ENCODE measurements around the gene GASK1A.
A peak's percentile ranks its signal among the peaks of the same experiment; 100 is the strongest.

Gene GASK1A

DNA sequence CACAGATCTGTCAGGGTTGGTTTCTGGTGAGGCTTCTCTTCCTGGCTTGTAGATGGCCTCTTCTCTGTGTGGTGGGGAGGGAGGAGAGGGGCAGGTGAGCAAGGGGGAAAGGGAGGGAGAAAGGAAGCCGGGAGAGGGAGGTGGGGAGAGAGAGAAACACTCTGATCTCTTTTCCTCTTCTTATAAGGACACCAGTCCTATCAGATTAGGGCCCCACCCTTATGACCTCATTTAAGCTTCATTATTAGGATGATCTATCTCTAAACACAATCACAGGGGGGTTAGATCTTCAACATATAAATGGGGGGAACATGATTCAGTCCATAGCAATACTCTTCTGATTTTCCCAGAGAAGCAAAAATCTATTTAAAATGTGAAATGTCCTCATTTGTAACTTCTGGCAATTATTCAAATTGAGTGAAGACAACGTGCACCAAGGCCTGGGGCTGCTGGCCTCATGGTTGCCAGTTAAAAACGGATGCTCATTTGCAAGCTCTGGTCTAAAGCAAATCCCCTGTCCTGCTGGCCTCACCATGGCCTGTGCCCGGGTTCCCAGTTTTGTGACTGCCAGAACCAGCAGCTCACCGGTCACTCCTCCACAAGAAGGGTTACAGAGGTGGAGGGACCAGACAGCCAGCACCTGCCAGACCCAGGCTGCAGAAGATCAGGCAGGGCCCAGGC, 118.4 kb downstream of the GASK1A start:
- no peak for TF ChIP-seq ZNF274 (IDR thresholded peaks at IDR 0.05; ENCODE audit: low read depth, low read length)
- H3K4me3 ChIP-seq (ENCODE audit: low read length), result no peak overlapping the region

- H3K4me3 ChIP-seq (ENCODE audit: low read length), result no peak overlapping the region
- no peak for TF ChIP-seq ZNF274 (IDR thresholded peaks at IDR 0.05; ENCODE audit: low read depth, low read length)
Observed at GRCh38 chr3:43098761-43099160, 119.7 kb downstream of the GASK1A start.

- TF ChIP-seq ZNF274 (IDR thresholded peaks at IDR 0.05; ENCODE audit: low read depth, low read length), result no peak
Observed at GRCh38 chr3:43102773-43103480, 123.8 kb downstream of the GASK1A start.

DNA sequence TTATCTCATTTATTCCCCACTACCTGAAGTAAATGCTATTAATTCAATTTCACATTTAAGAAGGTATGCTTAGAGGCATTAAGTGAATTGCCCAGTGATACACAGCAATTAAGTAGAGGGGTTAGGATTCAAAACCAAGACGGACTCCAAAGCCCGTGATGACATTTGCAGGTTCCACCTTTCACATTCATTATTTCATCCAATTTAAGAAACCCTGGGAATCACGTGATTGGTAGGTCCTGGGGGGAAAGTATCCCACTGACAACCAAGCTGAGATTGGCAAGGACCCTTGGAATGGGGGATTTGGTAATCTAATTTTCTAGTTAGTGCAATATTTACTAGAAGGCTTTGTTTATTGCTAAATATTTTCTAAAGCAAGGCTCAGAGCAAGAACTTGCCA, 124.9 kb downstream of the GASK1A start:
- H3K4me3 ChIP-seq (ENCODE audit: low read length), result no peak overlapping the region
- no peak for TF ChIP-seq ZNF274 (IDR thresholded peaks at IDR 0.05; ENCODE audit: low read depth, low read length)

More at GRCh38 chr3:43102773-43103480, 123.8 kb downstream of the GASK1A start:
- H3K4me3 ChIP-seq (ENCODE audit: low read length), result no peak overlapping the region

DNA sequence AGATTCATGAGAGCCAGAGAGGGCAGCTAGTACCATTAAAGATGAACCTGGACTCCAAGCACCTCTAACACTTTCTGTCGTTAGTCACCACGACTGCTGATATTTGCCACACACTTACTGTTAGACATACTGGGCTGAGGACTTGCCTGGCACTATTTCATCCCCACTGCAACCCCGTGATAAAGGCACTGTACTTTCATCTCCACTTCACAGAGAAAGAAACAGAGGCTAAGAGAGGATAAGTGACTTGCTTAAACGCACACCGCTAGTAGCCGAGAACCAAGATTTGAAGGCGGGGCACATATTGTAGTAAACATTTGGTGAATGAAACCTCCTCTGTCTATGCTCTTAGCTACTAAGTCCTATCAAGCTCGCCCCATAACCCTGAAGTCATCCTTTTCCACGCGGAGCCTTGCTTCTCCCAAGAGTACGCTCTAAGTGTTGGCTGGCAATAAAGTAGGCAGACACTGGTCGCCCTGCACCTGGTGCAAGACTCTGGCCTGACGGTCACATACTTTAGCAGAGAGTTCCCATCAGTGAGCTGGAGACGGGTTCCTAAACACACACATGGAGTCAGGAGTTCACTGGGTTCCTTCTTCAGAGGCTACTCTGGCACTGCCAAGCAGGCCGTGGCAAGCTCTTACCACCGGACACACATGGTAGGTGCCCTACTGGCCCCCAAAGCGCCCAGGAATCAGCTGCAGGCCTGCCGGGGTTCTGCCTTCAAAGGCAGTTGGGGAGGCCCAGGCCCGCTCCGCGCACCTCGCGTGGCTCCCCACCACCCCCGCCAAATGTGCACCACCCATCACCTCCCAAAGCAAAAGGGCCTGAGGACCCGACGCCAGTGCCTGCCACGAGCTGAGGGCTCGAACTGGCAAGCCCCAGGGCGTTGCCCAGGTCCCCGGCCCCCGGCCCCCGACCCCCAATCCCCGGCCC, 125.8 kb downstream of the GASK1A start:
- no peak for TF ChIP-seq ZNF274 (IDR thresholded peaks at IDR 0.05; ENCODE audit: low read depth, low read length)
- no peak overlapping the region for H3K4me3 ChIP-seq (ENCODE audit: low read length)

DNA sequence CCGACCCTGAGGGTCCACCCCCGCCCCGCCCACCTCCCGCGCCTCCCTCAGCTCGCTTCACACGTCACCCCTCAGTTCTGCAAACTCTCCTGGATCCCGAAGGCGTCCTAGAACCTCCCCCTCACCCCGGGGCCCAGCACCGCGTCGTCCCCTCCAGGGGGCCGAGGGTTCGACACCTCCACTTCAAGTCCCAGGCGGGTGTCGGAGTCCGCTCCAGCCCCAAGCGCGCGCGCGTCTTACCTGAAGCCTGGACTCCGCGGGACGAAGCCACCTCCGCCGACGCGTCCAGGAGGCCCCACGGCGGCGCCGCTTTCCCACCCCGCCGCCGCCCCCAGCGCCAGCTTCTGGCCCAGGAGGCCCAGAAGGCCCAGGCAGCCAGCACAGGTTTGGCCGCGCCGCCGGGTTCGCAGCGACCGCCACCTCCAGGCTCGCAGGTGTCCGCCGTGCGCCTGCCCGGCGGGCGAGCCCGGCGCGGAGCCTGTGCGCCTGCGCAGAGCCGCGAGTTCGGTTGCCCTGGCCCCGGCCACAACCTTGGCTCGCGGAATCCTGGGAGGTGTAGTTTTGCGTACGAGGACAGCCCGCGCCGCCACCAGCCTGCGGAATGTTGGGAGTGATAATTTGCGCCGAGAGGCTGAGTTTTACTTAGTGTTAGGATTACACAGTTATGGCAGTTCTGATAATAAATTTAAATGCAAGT, 126.6 kb downstream of the GASK1A start, which contains the start of gene POMGNT2:
POMGNT2 (minus strand) TSS at position 484 of the 697 bp plus-strand sequence. CDS start 24,648 bp downstream, outside the sequence.
- peak within 1 kb of the TSS; percentile 64; the same call in 1 of the 2 replicates for H3K4me3 ChIP-seq (ENCODE audit: low read length)
- no peak for TF ChIP-seq ZNF274 (IDR thresholded peaks at IDR 0.05; ENCODE audit: low read depth, low read length)

GRCh38 chr3:43106293-43106628, 127.2 kb downstream of the GASK1A start:
- peak overlapping the region; percentile 35; the same call in 1 of the 2 replicates for H3K4me3 ChIP-seq (ENCODE audit: low read length)
- TF ChIP-seq ZNF274 (IDR thresholded peaks at IDR 0.05; ENCODE audit: low read depth, low read length), result no peak

Data from GM08714 (cell line).